22Rv1 (cell line): ENCODE data around the gene ARHGAP42.

Experiments used
- ZFX ChIP-seq: fragments of 450-650 bp; IDR thresholded peaks from 2 replicates; pipeline ENCODE4 v1.6.1; 2017; ENCODE audit warnings: antibody characterized with exemption, borderline replicate concordance
- TF ChIP-seq, protein P1 (sequence below): fragments of 450-650 bp; IDR thresholded peaks from 2 replicates; pipeline ENCODE4 v1.5.1; 2017; ENCODE audit warnings: mild to moderate bottlenecking

DNA sequence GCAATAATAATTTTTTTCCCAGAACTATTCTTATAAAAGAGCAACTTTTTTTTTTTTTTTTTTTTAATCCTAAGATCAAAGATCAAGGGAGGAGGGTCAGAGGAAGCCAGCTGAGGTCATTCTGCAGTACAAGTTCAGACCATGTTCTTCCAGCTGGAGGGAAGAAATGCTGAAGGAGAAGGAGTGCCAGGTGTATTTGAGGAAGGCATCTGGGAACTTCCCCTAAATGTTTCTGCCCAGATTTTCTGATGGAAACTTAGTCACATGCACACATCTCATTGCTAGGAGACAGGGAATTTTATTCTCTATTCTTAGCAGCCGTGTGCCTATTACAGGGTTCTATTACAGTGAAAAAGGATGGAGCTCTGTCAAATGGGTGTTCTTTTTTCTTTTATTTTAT lies 208.4 kb downstream of the ARHGAP42 start:
- TF ChIP-seq, protein P1, sequence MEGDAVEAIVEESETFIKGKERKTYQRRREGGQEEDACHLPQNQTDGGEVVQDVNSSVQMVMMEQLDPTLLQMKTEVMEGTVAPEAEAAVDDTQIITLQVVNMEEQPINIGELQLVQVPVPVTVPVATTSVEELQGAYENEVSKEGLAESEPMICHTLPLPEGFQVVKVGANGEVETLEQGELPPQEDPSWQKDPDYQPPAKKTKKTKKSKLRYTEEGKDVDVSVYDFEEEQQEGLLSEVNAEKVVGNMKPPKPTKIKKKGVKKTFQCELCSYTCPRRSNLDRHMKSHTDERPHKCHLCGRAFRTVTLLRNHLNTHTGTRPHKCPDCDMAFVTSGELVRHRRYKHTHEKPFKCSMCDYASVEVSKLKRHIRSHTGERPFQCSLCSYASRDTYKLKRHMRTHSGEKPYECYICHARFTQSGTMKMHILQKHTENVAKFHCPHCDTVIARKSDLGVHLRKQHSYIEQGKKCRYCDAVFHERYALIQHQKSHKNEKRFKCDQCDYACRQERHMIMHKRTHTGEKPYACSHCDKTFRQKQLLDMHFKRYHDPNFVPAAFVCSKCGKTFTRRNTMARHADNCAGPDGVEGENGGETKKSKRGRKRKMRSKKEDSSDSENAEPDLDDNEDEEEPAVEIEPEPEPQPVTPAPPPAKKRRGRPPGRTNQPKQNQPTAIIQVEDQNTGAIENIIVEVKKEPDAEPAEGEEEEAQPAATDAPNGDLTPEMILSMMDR = no peak
- no peak for TF ChIP-seq ZFX
